LNCAP (cell line): ENCODE measurements around the gene GOLGB1.

ENCODE experiments used
- TF ChIP-seq, protein P1 (sequence below): fragments of 450-650 bp; IDR thresholded peaks from 2 replicates; pipeline ENCODE4 v1.5.1; 2017; ENCODE audit warnings: mild to moderate bottlenecking

GOLGB1 gene

DNA sequence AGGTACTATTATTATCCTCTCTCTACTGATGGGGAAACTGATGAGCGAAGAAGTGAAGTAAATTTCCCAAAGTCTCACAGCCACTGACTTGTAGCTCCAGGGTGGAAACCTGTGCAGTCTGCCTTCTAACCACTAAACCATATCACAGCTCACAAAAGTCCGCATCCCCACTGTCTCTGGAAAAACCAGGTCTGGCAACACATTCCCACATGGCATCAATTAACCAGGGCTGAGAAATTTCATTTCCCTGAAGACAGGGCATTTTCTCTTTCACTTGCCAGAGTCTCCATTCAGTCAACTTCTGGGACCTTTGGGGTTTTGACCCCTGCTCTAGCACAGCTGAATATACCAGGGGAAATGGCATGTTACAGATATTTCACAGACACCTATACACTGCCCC lies 129.8 kb downstream of the GOLGB1 start:
- TF ChIP-seq, protein P1, sequence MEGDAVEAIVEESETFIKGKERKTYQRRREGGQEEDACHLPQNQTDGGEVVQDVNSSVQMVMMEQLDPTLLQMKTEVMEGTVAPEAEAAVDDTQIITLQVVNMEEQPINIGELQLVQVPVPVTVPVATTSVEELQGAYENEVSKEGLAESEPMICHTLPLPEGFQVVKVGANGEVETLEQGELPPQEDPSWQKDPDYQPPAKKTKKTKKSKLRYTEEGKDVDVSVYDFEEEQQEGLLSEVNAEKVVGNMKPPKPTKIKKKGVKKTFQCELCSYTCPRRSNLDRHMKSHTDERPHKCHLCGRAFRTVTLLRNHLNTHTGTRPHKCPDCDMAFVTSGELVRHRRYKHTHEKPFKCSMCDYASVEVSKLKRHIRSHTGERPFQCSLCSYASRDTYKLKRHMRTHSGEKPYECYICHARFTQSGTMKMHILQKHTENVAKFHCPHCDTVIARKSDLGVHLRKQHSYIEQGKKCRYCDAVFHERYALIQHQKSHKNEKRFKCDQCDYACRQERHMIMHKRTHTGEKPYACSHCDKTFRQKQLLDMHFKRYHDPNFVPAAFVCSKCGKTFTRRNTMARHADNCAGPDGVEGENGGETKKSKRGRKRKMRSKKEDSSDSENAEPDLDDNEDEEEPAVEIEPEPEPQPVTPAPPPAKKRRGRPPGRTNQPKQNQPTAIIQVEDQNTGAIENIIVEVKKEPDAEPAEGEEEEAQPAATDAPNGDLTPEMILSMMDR, result no peak
